CD4-positive, alpha-beta T cell (primary cell): ENCODE data around the gene RUBCN. TPM values are rescaled to one million over a fixed set of nuclear protein-coding genes. Genes with fewer than 3 reads are reported as not detected.
"Not testable (repeated sequence)": the region's sequence is repeated elsewhere in the genome, so short reads cannot be mapped to it uniquely, and the experiment has no call there.

Source experiments
- ATAC-seq: fragments of 200-7000 bp; cut with Tn5 transposase; one replicate; pipeline ENCODE4 v1.10.0; 2022; ENCODE audit warnings: mild to moderate bottlenecking; ENCODE audit not compliant: poor library complexity
- CTCF ChIA-PET: fragments of 350-600 bp; sonication (Branson Sonifier 250); formaldehyde crosslinking; loops from one replicate; lab custom pipeline; 2021; ENCODE audit warnings: antibody characterized with exemption, inconsistent platforms; lab: Charles Lee
- POLR2A ChIA-PET: fragments of 350-600 bp; sonication (Branson Sonifier 250); formaldehyde crosslinking; loops from one replicate; lab custom pipeline; 2021; ENCODE audit warnings: antibody characterized with exemption, inconsistent platforms; lab: Charles Lee
- DNase-seq, 14 experiments: peaks; one replicate each; pipeline ENCODE4 v3.0.0-alpha.2; 2013 to 2020; ENCODE audit warnings: mixed read lengths in 2 of 14
- H3K27ac ChIP-seq, 2 donors: one replicate each; pipeline versions ENCODE4 v1.5.1 to v1.7.0; 2013; ENCODE audit warnings: low read length in 2 of 2, low read depth in 1 of 2, mild to moderate bottlenecking in 1 of 2
- H3K27me3 ChIP-seq, 2 experiments: 1 replicate in 1 of 2; 2 replicates in 1 of 2; pipeline versions ENCODE4 v1.6.1 to v1.7.0; 2013; ENCODE audit warnings: low read length in 2 of 2, control low read depth in 1 of 2, mild to moderate bottlenecking in 1 of 2, moderate library complexity in 1 of 2; ENCODE audit not compliant: insufficient read depth in 2 of 2, control insufficient read depth in 1 of 2
- H3K36me3 ChIP-seq: one replicate; pipeline ENCODE4 v1.6.1; 2013; ENCODE audit warnings: low read length, control low read depth; ENCODE audit not compliant: insufficient read depth
- H3K4me1 ChIP-seq: one replicate; pipeline ENCODE4 v1.6.1; 2013; ENCODE audit warnings: low read length, control low read depth; ENCODE audit not compliant: insufficient read depth
- H3K4me3 ChIP-seq: one replicate; pipeline ENCODE4 v1.5.1; 2013; ENCODE audit warnings: mild to moderate bottlenecking, low read length, moderate library complexity
- H3K9me3 ChIP-seq, 2 experiments: 1 replicate in 1 of 2; 2 replicates in 1 of 2; pipeline versions ENCODE4 v1.6.1 to v1.7.0; 2013; ENCODE audit warnings: low read length in 2 of 2, mild to moderate bottlenecking in 2 of 2, control low read depth in 1 of 2, moderate library complexity in 1 of 2; ENCODE audit not compliant: control insufficient read depth in 1 of 2, insufficient read depth in 1 of 2
- H3K27ac Mint-ChIP-seq: one replicate; pipeline ENCODE4 v1.8.0; 2020; ENCODE audit warnings: mixed read lengths
- H3K27me3 Mint-ChIP-seq: one replicate; pipeline ENCODE4 v1.8.0; 2021; ENCODE audit warnings: mixed read lengths
- H3K36me3 Mint-ChIP-seq: one replicate; pipeline ENCODE4 v1.8.0; 2021; ENCODE audit warnings: low read depth, mixed read lengths
- H3K4me1 Mint-ChIP-seq: one replicate; pipeline ENCODE4 v1.8.0; 2021; ENCODE audit warnings: low read depth, mixed read lengths
- H3K4me3 Mint-ChIP-seq: one replicate; pipeline ENCODE4 v1.8.0; 2020; ENCODE audit warnings: mild to moderate bottlenecking, mixed read lengths
- H3K9me3 Mint-ChIP-seq: one replicate; pipeline ENCODE4 v1.8.0; 2020; ENCODE audit warnings: mixed read lengths
- intact Hi-C, 2 experiments: fragments of 100-400 bp; cut with DNase I in 1 of 2; cut with micrococcal nuclease in 1 of 2; formaldehyde crosslinking; loops; one replicate each; pipeline versions ENCODE4 v1.15.1 to v1.9.0; 2023 to 2025; cut with DNase I, micrococcal nuclease
- total RNA-seq, 174 experiments: library from RNA in 2 of 174; stranded (reverse) in 2 of 174; gene quantifications; one replicate each; pipeline ENCODE4 v1.2.3 and lab custom pipeline; 2021 to 2026

RUBCN gene
- total RNA-seq, 2 experiments from 2014 or later = 35.3 to 38.9 TPM

DNA sequence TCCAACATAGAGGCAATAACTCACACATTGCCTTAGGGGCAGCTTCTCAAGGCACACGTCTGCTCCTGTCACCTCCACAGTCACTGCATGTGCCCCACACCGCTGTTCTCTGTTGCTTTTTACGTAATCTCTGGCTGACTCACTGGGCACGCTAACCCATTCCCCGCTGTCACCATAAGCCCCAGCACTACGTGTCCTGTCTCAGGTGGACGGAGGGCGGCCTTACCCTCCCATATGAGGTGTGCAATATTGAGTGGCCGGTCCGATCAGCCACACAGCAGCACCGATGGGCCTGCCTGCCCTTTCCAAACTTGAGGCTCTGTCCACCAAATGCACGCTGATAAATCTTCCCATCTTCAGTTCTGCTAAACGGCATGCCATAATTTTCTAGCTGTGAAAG lies 115.2 kb downstream of the RUBCN start:
- H3K27ac Mint-ChIP-seq = not testable (repeated sequence)

More for the DNA sequence above, 115.2 kb downstream of the RUBCN start:
- H3K36me3 ChIP-seq = peaks cover 40% of the 10 kb centered on the region
- H3K27me3 ChIP-seq, POLR2A ChIA-PET, H3K27me3 Mint-ChIP-seq, H3K9me3 Mint-ChIP-seq, H3K27ac ChIP-seq, ATAC-seq, H3K4me3 ChIP-seq, H3K4me3 Mint-ChIP-seq, H3K9me3 ChIP-seq, H3K4me1 ChIP-seq, H3K4me1 Mint-ChIP-seq, intact Hi-C loops, CTCF ChIA-PET, DNase-seq: not testable (repeated sequence)
- peaks cover 51% of the 10 kb centered on the region for H3K36me3 Mint-ChIP-seq

Other genes starting within 250 kb of the RUBCN start
- gene BDH1, start 180.9 kb downstream of the RUBCN start, total RNA-seq = 10 to 100 TPM; 17.7 to 22.2 TPM
- gene FYTTD1, start 13.0 kb upstream of the RUBCN start, total RNA-seq = 10 to 100 TPM; 75.8 to 78.2 TPM
- gene LRCH3, start 54.4 kb upstream of the RUBCN start, total RNA-seq = 10 to 100 TPM; 31.5 to 37.6 TPM
- 1,000 to 10,000 TPM; 2,199 to 2,238 TPM for gene RPL35A, start 213.3 kb upstream of the RUBCN start, total RNA-seq
- gene LMLN, start 223.3 kb upstream of the RUBCN start, total RNA-seq = 1 to 10 TPM; 3.5 to 3.6 TPM